GM10248 (cell line): ENCODE data around the gene CDAN1.
"Not testable (repeated sequence)": the region's sequence is repeated elsewhere in the genome, so short reads cannot be mapped to it uniquely, and the experiment has no call there.

Experiments
- CTCF ChIA-PET: fragments of 300-600 bp; sonication (Branson Sonifier 250); formaldehyde crosslinking; extraction: SDS; loops from one replicate; lab custom pipeline; 2021; ENCODE audit warnings: antibody characterized with exemption; lab: Yijun Ruan, JAX
- POLR2A ChIA-PET: fragments of 350-650 bp; sonication (Branson Sonifier 250); formaldehyde crosslinking; extraction: SDS; loops from one replicate; lab custom pipeline; 2020; ENCODE audit warnings: antibody characterized with exemption; lab: Yijun Ruan, JAX
- DNase-seq: peaks from one replicate; pipeline ENCODE4 v3.0.0; 2012; ENCODE audit errors: extremely low spot score
- TF ChIP-seq, protein P1 (sequence below): IDR thresholded peaks from 2 replicates; pipeline ENCODE4 v1.5.1; 2012; ENCODE audit warnings: mild to moderate bottlenecking, low read depth; ENCODE audit errors: extremely low read depth, missing control alignments, control extremely low read depth

CDAN1 gene

DNA sequence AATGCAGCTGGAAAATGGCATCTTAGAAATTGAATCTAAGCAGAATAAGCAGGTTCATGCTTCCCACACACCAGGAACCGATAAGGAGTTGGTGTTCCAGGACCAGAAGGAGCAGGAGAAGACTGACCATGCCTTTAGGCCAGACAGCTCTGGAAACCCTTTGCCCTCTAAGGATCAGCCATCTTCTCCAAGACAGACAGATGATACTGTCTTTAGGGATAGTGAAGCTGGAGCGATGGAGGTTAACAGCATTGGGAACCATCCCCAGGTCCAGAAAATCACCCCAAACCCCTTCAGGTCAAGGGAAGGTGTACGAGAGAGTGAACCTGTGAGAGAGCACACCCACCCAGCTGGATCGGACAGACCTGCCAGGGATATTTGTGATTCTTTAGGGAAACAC, 49.2 kb downstream of the CDAN1 start:
- TF ChIP-seq, protein P1, sequence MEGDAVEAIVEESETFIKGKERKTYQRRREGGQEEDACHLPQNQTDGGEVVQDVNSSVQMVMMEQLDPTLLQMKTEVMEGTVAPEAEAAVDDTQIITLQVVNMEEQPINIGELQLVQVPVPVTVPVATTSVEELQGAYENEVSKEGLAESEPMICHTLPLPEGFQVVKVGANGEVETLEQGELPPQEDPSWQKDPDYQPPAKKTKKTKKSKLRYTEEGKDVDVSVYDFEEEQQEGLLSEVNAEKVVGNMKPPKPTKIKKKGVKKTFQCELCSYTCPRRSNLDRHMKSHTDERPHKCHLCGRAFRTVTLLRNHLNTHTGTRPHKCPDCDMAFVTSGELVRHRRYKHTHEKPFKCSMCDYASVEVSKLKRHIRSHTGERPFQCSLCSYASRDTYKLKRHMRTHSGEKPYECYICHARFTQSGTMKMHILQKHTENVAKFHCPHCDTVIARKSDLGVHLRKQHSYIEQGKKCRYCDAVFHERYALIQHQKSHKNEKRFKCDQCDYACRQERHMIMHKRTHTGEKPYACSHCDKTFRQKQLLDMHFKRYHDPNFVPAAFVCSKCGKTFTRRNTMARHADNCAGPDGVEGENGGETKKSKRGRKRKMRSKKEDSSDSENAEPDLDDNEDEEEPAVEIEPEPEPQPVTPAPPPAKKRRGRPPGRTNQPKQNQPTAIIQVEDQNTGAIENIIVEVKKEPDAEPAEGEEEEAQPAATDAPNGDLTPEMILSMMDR = no peak
- POLR2A ChIA-PET = no interaction called here
- no peak for DNase-seq
- CTCF ChIA-PET = interaction anchor here (1.1 to 2.1 kb wide), 5 partner anchors 10 to 31 kb away, joined by 3 to 5 read pairs (median 5); no protein-coding TSS in a partner anchor

DNA sequence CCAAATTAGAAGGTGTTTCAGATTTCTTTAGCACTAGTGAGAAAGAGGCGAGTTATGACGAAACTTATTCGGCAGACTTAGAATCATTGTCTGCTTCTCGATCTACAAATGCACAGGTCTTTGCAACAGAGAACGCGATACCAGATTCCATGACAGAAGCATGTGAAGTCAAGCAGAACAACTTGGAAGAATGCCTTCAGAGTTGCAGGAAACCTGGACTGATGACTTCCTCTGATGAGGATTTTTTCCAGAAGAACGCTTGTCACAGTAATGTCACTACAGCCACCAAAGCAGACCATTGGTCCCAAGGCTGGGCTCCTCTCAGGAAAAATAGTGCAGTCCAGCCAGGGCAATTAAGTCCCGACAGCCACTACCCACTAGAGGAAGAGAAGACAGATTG, 50.6 kb downstream of the CDAN1 start:
- TF ChIP-seq, protein P1 = no peak
- no peak for DNase-seq
- ChIA-PET CTCF (interaction anchor here (1.2 to 2.1 kb wide), 3 partner anchors 9 to 14 kb away, joined by 4 to 5 read pairs (median 5); no protein-coding TSS in a partner anchor), POLR2A (no interaction called here)

DNA sequence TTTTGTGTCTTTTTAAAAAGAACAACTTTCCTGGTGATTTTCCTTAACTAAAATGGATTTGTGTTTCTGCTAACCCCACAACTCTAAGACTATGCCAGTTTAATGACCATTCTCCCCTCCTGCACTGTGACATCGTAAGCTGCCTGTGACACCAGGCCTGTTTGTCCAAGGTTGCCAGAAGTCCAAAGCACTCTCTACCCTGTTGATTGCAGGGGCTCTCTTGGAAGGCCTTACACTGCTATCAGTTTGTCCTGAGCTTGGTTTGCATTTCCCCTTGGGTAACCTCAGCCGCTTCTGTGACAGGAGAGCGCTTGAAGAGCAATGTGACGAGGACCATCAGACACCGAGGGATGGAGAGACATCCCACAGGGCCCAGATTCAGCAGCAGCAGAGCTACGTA, 55.8 kb downstream of the CDAN1 start:
- POLR2A ChIA-PET = no interaction called here
- no peak for DNase-seq
- TF ChIP-seq, protein P1 = no peak
- CTCF ChIA-PET = interaction anchor here (1.1 to 1.5 kb wide), 4 partner anchors 9 to 296 kb away, joined by 3 to 4 read pairs (median 4); no protein-coding TSS in a partner anchor

DNA sequence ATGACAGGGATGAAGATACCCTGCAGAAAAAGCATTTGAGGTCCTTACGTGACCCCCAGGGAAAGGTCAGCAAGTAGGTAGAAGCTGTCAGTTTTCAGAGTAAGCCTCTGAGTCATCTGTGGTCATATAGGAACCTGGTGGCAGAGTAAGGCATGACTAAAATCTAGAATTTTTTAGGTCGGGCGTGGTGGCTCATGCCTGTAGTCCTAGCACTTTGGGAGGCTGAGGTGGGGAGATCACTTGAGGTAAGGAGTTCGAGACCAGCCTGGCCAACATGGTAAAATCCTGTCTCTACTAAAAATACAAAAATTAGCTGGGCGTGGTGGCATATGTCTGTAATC, 56.8 kb downstream of the CDAN1 start:
- POLR2A ChIA-PET = not testable (repeated sequence)
- peak; percentile 57 for DNase-seq
- CTCF ChIA-PET = interaction anchor here (0.7 to 1.5 kb wide), 5 partner anchors 8 to 546 kb away, joined by 3 to 4 read pairs (median 3); no protein-coding TSS in a partner anchor

DNA sequence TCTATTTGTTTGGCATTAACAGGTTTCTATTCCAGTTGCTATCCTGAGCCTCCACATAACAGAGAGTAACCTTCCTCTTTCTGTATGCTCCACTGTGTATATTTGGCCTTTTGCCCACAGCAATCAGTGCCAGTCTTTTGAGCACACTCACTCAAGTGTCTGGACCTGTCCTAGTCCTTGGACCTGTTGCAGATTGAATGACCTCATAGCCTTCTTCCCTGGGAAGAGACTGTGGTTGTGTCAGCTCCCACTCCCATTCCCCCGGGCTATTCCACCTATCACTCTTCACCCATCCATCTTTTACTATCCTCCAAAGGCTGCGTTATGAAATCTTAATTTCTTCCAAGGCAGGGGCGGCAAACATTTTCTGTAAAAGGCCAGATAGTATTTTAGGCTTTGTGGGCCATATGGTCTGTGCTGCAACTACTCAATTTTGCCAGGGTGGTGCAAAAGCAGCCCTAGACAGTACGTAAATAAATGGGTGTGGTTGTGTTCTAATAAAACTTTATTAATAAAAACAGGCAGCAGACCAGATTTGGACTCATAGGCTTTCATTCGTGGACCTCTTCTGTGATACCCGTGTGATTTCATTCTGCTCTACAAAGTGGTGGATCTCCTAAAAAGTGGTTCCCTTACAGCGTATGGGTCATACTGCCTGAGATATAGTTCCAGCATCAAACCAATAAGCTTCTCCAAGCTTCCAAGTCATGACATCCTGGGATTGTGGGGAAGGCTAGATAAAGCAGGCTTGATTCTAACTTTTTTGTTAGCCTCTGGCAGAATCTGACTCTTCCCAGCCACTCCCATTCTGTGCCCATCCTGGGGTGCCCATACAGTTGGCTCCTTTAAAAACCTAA, 57.4 kb downstream of the CDAN1 start:
- TF ChIP-seq, protein P1 = no peak
- ChIA-PET POLR2A (no interaction called here), CTCF (interaction anchor here (0.7 to 1.5 kb wide), 5 partner anchors 8 to 547 kb away, joined by 3 to 4 read pairs (median 3); no protein-coding TSS in a partner anchor)

DNA sequence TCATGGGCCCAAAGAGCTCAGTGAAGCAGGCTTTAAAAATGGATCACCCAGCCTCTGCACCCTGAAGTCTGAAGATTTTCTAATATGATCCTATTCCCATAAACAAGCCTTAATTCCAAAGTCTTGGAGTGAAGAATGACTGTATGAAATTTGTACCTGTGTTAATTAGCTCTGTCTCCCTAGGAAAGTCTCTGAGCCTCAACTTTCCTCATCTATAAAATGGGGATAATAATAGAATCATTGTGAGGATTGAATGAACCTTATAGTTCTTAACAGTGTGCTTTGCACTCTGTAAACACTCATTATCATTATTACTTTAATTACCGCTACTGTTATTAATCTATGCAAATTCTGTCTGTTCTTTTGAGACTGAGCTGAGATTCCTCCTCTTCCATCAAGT, 61.9 kb downstream of the CDAN1 start:
- ChIA-PET CTCF (interaction anchor here (1.1 to 1.8 kb wide), 2 partner anchors 9 to 12 kb away, joined by 3 to 5 read pairs; no protein-coding TSS in a partner anchor), POLR2A (no interaction called here)
- TF ChIP-seq, protein P1 = no peak
- DNase-seq = no peak

More for the DNA sequence above, 57.4 kb downstream of the CDAN1 start:
- DNase-seq = no peak

DNA sequence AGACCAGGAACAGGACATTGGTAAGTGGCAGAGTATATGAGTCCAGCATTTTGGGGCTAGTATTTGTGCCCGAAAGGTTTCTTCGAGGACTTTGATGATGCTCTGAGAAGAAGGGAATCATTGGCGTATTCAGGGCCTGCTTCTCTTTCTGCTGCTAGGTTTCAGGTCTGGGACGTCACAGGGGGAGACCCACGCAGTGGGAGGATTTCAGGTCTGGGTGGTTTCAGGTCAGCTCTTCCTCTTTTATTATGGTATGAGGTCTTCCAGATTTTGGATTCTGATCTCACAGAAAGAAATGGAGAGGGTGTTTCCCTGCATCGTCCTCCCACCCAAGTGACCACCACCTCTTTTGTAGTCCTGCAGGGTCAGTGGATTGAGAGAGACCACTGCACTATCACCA, 62.5 kb downstream of the CDAN1 start:
- peak; percentile 26 for DNase-seq
- CTCF ChIA-PET = interaction anchor here (1.1 to 1.8 kb wide), 2 partner anchors 9 to 13 kb away, joined by 3 to 5 read pairs; no protein-coding TSS in a partner anchor
- POLR2A ChIA-PET = no interaction called here
- TF ChIP-seq, protein P1 = no peak
